ENCODE measurements around the gene NCKAP1.

The NCKAP1 gene

DNA sequence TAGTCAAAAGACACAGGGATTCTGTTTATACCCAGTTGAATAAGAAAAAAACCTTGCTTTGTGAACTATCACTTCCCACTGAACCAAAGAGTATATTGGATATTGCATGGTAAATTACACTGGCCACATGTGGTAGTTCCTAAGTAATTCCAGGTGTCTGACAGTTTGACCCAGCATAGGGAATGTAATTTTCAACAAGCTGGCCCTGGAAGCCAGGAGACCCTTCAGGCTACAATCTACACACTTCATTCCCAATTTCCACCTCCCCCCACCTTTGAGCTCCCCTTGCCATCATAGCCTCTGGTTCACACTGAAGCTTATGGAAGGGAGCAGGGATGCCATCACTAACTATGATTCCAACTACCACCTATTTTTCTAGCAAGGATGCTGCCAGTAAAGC lies 174.6 kb downstream of the NCKAP1 start:
- DNase-seq (ENCODE audit: low read depth) = no peak
- TF ChIP-seq, protein P1, sequence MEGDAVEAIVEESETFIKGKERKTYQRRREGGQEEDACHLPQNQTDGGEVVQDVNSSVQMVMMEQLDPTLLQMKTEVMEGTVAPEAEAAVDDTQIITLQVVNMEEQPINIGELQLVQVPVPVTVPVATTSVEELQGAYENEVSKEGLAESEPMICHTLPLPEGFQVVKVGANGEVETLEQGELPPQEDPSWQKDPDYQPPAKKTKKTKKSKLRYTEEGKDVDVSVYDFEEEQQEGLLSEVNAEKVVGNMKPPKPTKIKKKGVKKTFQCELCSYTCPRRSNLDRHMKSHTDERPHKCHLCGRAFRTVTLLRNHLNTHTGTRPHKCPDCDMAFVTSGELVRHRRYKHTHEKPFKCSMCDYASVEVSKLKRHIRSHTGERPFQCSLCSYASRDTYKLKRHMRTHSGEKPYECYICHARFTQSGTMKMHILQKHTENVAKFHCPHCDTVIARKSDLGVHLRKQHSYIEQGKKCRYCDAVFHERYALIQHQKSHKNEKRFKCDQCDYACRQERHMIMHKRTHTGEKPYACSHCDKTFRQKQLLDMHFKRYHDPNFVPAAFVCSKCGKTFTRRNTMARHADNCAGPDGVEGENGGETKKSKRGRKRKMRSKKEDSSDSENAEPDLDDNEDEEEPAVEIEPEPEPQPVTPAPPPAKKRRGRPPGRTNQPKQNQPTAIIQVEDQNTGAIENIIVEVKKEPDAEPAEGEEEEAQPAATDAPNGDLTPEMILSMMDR (IDR thresholded peaks at IDR 0.05; ENCODE audit: low read depth, low read length, missing control alignments) = no peak
- no peak overlapping the region for H3K4me3 ChIP-seq (ENCODE audit: low read depth, low read length)
- in situ Hi-C loops (cut with HindIII; ENCODE audit: low sequenced_read_pairs) = no loop called here

DNA sequence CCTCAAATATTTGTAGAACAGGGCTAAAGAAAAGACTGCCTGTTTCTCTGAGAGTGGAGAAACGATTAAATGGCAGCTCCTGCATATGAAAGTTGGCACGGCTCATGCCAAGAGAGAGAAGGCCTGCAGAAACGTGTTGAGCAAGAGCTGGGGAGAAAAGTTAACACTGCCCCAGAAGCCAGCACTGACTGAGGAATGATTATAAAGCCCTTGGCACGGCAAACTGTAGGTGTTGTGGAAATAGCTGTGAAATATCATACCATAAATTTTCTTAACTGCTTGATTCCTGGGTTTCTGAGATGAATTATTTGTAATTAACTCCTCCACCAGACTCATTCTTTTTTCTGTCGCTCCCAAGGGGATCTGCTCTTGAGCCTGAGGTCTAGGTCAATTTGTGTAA lies 176.2 kb downstream of the NCKAP1 start:
- TF ChIP-seq, protein P1 (IDR thresholded peaks at IDR 0.05; ENCODE audit: low read depth, low read length, missing control alignments) = no peak
- DNase-seq (ENCODE audit: low read depth) = no peak
- in situ Hi-C loops (cut with HindIII; ENCODE audit: low sequenced_read_pairs) = no loop called here
- H3K4me3 ChIP-seq (ENCODE audit: low read depth, low read length) = no peak overlapping the region

DNA sequence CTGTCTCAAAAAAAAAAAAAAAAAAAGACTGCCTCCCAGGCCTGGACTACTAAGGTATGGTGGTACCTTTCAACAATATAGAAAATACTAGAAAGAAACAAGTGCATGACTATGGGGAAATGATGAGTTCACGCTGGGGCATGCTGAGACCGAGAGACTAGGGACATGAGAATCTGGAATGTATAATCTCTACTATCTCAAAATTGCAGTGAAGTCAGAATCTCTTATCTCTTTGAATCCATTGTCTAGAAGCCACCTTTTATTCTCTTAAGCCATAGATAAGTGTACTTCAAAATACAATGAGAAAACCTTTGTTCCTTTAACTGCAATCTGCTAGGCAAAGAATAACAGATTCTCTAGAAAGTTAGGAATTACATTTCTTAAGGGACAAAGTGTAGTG lies 177.4 kb downstream of the NCKAP1 start:
- DNase-seq (ENCODE audit: low read depth) = no peak
- in situ Hi-C loops (cut with HindIII; ENCODE audit: low sequenced_read_pairs) = no loop called here
- TF ChIP-seq, protein P1 (IDR thresholded peaks at IDR 0.05; ENCODE audit: low read depth, low read length, missing control alignments) = no peak
- H3K4me3 ChIP-seq (ENCODE audit: low read depth, low read length) = no peak overlapping the region
